Kidney epithelial cell (primary cell): Measurements from ENCODE around the gene SF3B6. TPM values are rescaled to one million over a fixed set of nuclear protein-coding genes. Genes with fewer than 3 reads are reported as not detected.
A peak's percentile ranks its signal among the peaks of the same experiment; 100 is the strongest.

Experiments
- DNase-seq: peaks from one replicate; pipeline ENCODE4 v3.0.0-alpha.2; 2010; ENCODE audit warnings: low read depth
- H3K27me3 ChIP-seq: 2 replicates; pipeline ENCODE4 v1.6.0; 2011; ENCODE audit warnings: low read length; ENCODE audit not compliant: control insufficient read depth, insufficient read depth
- H3K36me3 ChIP-seq: 2 replicates; pipeline ENCODE4 v1.5.1; 2011; ENCODE audit warnings: low read length; ENCODE audit not compliant: control insufficient read depth, insufficient read depth
- H3K4me3 ChIP-seq: 2 replicates; pipeline ENCODE4 v1.5.1; 2011; ENCODE audit warnings: low read depth, mild to moderate bottlenecking, control low read depth, low read length
- total RNA-seq: library from RNA; depleted of rRNA; stranded (reverse); fragments of >200 nt; gene quantifications from 2 replicates; pipeline ENCODE4 v1.2.3, GENCODE V29; 2015
- TF ChIP-seq, protein P1 (sequence below): IDR thresholded peaks from 2 replicates; pipeline ENCODE4 v1.5.1; 2011; ENCODE audit warnings: mild to moderate bottlenecking, moderate library complexity, low read length, control low read depth, inconsistent platforms; ENCODE audit not compliant: insufficient read depth, poor library complexity, severe bottlenecking

The SF3B6 gene
- total RNA-seq, 1 donor from 2014 or later: 208 TPM

DNA sequence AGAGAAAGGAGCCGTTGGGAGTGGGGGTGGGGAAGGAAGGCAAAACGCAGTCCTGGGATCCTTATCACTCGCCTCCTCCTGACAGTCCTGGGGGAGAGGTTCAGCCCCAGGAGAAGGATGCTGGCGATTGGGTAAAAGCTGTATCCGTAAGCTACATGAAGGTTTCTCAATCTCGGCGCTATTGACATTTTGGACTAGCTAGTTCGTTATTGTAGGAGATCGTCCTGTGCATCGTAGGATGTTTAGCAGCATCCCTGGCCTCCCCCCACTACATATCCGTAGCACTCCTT lies 9.0 kb upstream of the SF3B6 start:
- DNase-seq: no peak
- peaks cover 2% of the 10 kb centered on the region for H3K36me3 ChIP-seq
- H3K27me3 ChIP-seq: no peaks in the 10 kb centered on the region
- H3K4me3 ChIP-seq: peak overlapping the region; percentile 66
- TF ChIP-seq, protein P1, sequence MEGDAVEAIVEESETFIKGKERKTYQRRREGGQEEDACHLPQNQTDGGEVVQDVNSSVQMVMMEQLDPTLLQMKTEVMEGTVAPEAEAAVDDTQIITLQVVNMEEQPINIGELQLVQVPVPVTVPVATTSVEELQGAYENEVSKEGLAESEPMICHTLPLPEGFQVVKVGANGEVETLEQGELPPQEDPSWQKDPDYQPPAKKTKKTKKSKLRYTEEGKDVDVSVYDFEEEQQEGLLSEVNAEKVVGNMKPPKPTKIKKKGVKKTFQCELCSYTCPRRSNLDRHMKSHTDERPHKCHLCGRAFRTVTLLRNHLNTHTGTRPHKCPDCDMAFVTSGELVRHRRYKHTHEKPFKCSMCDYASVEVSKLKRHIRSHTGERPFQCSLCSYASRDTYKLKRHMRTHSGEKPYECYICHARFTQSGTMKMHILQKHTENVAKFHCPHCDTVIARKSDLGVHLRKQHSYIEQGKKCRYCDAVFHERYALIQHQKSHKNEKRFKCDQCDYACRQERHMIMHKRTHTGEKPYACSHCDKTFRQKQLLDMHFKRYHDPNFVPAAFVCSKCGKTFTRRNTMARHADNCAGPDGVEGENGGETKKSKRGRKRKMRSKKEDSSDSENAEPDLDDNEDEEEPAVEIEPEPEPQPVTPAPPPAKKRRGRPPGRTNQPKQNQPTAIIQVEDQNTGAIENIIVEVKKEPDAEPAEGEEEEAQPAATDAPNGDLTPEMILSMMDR: no peak

DNA sequence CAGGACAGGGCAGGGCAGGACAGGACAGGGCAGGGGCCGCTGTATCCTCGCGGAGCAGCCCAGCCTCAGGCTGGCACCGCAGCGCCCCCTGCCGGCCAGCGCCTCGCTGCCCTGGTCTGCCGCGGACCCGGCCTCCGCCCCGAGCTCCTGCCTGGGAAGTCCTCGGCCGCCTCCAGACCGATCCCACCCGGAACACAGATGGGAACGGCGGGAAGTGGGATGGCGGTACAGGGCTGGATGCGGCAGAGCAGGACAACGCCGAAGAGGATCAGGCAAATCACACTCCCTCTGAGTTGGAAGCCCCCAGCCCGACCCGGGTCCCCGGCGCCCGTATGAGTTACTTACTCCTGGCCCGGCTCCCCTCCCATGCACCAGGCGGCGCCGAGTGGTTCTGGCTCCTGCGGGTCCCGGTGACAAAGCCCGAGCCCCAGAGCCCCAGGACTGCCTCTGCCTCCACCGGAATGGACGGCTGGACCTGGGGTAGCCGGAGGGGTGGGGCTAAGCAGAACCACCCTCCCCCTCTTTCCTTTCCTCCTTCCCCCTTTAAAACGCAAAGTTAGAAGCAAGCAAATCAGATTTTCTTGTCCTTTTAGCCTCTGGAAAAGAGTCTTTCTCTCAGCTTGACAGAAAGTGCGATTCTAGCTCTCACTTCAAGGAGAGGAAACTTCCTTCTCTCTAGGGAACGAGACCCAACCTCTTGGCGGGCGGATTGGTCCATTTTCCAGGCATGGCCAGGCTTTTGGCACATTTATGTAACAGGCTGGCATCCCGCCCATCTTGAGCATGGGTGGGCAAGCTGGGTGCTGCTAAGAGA lies 8.5 kb upstream of the SF3B6 start, which contains the start of gene TP53I3:
TSS of gene TP53I3 (minus strand) at position 449 of the 814 bp plus-strand sequence. CDS start 508 bp downstream, outside the sequence.
- Histone ChIP-seq H3K36me3 (peaks cover 2% of the 10 kb centered on the region), H3K27me3 (no peaks in the 10 kb centered on the region), H3K4me3 (peak within 1 kb of the TSS; percentile 66)
- TF ChIP-seq, protein P1: no peak
- DNase-seq: peak; percentile 51

DNA sequence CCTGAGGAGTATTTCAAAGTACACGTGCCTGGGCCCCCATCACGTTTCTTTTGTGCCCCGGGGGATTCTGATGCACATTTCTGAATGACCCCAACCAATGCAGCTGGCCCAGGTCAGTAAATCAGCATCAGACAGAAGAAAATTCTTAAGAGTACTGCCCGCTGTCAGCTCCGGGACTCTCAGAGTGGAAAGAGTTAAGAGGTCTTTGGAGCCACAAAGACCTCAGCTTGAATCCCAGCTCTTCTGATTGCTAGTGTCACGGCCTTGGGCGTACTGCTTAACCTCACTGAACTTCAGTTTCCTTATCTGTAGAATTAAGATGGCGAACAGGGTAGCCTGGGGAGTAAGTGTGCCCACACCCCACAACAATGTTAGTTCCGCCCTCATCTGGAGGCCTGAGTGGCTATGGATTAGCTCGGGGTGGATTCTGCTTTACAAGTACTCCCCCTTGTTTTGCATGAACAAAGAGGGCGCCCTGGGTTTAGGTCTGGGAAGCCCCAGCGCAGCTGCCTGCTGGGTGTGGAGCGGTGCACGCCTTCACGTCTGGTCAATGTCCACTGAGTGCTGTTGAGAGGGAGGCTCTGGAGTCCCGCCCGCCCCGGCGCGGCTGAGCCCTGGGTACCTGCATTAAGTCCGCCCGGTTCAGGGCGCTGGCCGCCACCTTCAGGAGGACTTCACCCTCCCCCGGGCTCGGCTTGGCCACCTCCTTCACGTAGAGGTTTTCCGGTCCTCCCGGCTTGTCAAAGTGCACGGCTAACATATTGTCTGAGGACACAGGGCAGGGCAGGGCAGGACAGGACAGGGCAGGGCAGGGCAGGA lies 7.7 kb upstream of the SF3B6 start:
- Histone ChIP-seq H3K27me3 (no peaks in the 10 kb centered on the region), H3K4me3 (peak overlapping the region; percentile 66), H3K36me3 (peaks cover 2% of the 10 kb centered on the region)
- TF ChIP-seq, protein P1: no peak
- peak; percentile 56 for DNase-seq

DNA sequence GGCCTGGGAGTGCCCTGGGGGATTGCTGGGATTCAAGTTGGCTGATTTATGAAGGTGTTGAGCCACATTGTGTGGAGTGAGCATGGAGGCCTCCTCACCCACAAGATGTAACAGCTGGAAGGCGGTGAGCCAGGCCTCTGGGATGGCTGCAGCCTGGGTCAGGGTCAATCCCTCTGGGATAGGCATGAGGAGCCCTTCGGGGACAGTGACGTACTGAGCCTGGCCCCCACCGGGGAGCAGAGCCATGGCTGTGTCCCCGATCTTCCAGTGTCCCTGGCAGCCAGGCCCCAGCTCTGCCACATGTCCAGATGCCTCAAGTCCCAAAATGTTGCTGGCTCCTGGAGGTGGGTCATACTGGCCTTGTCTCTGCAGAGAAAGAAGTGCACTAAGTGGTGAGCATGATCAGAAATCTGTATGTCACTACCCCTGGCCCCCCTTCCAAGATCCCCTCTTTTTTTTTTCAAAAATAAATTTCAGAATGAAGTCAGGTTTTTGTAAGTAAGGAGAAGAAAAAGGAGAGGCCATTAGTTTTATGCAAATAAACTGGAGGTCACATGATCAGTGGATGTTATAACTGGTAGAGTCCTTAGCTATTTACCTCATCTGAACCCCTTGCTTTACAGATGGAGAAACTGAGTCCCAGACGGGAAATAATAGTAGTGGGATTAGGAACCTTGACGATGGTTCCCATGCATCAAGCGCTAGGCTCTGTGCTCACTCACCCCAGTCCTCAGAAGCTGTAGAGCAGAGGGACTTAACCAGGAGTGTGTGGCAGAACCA lies 6.9 kb upstream of the SF3B6 start:
- DNase-seq: no peak
- H3K36me3 ChIP-seq: peaks cover 2% of the 10 kb centered on the region
- H3K4me3 ChIP-seq: peak overlapping the region; percentile 66
- H3K27me3 ChIP-seq: no peaks in the 10 kb centered on the region
- TF ChIP-seq, protein P1: no peak

DNA sequence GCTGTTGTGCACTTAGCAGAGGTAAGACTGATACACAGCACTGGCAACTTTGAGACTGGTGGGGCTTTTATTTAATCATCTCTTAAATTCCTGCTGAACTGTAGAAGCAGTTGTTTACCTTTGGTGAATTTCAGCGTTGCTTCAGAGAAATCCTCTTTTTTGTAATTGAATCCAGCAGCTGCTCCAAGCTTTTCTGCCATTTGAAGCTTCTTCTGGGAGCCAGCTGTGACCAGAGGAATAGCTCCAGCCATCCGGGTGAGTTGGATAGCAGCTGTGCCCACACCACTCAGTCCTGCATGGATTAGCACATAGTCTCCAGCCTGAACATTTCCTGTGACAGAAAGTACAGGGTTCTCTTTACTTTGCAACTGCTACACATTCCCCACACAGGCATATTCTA lies 4.6 kb upstream of the SF3B6 start:
- no peak for DNase-seq
- TF ChIP-seq, protein P1: no peak
- Histone ChIP-seq H3K27me3 (no peaks in the 10 kb centered on the region), H3K4me3 (no peak overlapping the region), H3K36me3 (peaks cover 2% of the 10 kb centered on the region)
